Activated T-cell treated with anti-CD3 and anti-CD28 coated beads for 4 hours (primary cell): Measurements from ENCODE around the gene NINL.
"Not testable (repeated sequence)": the region's sequence is repeated elsewhere in the genome, so short reads cannot be mapped to it uniquely, and the experiment has no call there.

Experiments used
- DNase-seq: peaks from one replicate; pipeline ENCODE4 v3.0.0-alpha.2; 2020

Gene NINL

GRCh38 chr20:25592135-25592852, 7.0 kb upstream of the NINL start:
- no peak for DNase-seq

- not testable (repeated sequence) for DNase-seq
Measured at GRCh38 chr20:25590778-25591177, 5.4 kb upstream of the NINL start.

- DNase-seq, result no peak
Measured at GRCh38 chr20:25588491-25588890, 3.2 kb upstream of the NINL start.

- no peak for DNase-seq
Measured at GRCh38 chr20:25587536-25587935, 2.2 kb upstream of the NINL start.

GRCh38 chr20:25586877-25587276, 1.5 kb upstream of the NINL start:
- no peak for DNase-seq

GRCh38 chr20:25583607-25584006, 1.7 kb downstream of the NINL start:
- not testable (repeated sequence) for DNase-seq

GRCh38 chr20:25580711-25581110, 4.6 kb downstream of the NINL start:
- no peak for DNase-seq

GRCh38 chr20:25579081-25579770, 6.1 kb downstream of the NINL start:
- DNase-seq, result no peak

- DNase-seq, result no peak
Measured at GRCh38 chr20:25576783-25577530, 8.4 kb downstream of the NINL start.

- no peak for DNase-seq
Measured at GRCh38 chr20:25574411-25574810, 10.9 kb downstream of the NINL start.

GRCh38 chr20:25573288-25574251, 11.8 kb downstream of the NINL start:
- no peak for DNase-seq

GRCh38 chr20:25571817-25572216, 13.5 kb downstream of the NINL start:
- no peak for DNase-seq

GRCh38 chr20:25571240-25571639, 14.1 kb downstream of the NINL start:
- no peak for DNase-seq

- DNase-seq, result no peak
Measured at GRCh38 chr20:25570148-25570530, 15.2 kb downstream of the NINL start.

GRCh38 chr20:25567286-25567685, 18.0 kb downstream of the NINL start:
- no peak for DNase-seq

- no peak for DNase-seq
Measured at GRCh38 chr20:25566821-25567220, 18.5 kb downstream of the NINL start.

- no peak for DNase-seq
Measured at GRCh38 chr20:25565578-25566157, 19.7 kb downstream of the NINL start.

- DNase-seq, result no peak
Measured at GRCh38 chr20:25563876-25564275, 21.5 kb downstream of the NINL start.

- no peak for DNase-seq
Measured at GRCh38 chr20:25563362-25563761, 22.0 kb downstream of the NINL start.

- not testable (repeated sequence) for DNase-seq
Measured at GRCh38 chr20:25561771-25562170, 23.6 kb downstream of the NINL start.

GRCh38 chr20:25553819-25554296, 31.5 kb downstream of the NINL start:
- DNase-seq, result no peak

- no peak for DNase-seq
Measured at GRCh38 chr20:25552977-25553376, 32.4 kb downstream of the NINL start.
